NCI-H2107 treated with DMSO at 0.1 percent for 48 hours (cell line): ENCODE measurements around the gene SPATA45.
"Not testable (repeated sequence)": the region's sequence is repeated elsewhere in the genome, so short reads cannot be mapped to it uniquely, and the experiment has no call there.

ENCODE experiments used
- DNase-seq: peaks from one replicate; lab custom pipeline; 2025; ENCODE audit not compliant: unreplicated experiment; lab: John Stamatoyannopoulos, UW

Gene SPATA45

GRCh38 chr1:212833211-212834207, 13.9 kb downstream of the SPATA45 start:
- DNase-seq = not testable (repeated sequence)

GRCh38 chr1:212828395-212828794, 19.1 kb downstream of the SPATA45 start:
- no peak for DNase-seq

DNA sequence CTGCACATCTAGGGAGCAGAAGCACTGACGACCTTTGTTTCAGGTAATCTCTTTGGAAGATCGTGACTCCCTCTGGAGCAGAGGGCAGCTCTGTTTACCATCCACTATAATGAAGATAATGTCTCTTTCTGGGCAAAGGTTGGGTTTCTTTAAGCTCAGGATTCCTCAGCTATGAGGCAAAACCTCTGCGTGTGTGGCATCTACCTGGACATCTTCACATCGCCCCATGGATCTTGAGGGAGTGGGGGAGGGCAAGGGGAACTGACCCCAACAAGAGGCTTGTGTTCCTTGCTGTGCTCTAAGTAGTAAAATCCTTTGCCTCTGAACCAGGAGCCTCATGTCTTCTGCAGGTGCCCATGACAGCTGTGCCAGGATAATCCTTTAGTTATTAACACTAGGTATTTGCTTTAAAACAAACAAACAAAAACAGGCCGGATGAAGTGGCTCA, 19.6 kb downstream of the SPATA45 start:
- no peak for DNase-seq

DNA sequence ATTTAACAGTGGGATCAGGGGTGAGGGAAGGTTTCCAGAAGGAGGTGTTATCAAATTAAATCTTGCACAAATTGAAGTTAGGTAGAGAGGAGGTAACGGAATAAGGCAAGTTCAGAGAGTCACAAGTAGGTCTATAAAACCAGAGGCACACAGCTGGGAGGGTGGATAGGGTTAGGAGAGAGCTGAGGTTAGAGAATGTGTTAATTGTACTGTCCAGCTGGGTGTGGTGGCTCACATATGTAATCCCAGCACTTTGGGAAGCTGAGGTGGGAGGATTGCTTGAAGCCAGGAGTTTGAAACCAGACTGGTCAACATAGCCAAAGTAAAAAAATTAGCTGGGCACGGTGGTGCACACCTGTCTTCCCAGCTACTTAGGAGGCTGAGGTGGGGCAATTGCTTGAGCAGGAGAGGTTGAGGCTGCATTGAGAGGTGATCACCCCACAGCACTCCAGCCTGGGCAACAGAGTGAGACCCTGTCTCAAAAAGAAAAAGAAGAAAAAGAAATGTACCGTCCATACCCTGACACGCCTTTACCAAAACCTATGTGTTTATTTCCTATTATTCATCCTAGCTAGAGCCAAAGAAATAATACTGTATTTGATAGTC, 20.2 kb downstream of the SPATA45 start:
- DNase-seq = no peak

DNA sequence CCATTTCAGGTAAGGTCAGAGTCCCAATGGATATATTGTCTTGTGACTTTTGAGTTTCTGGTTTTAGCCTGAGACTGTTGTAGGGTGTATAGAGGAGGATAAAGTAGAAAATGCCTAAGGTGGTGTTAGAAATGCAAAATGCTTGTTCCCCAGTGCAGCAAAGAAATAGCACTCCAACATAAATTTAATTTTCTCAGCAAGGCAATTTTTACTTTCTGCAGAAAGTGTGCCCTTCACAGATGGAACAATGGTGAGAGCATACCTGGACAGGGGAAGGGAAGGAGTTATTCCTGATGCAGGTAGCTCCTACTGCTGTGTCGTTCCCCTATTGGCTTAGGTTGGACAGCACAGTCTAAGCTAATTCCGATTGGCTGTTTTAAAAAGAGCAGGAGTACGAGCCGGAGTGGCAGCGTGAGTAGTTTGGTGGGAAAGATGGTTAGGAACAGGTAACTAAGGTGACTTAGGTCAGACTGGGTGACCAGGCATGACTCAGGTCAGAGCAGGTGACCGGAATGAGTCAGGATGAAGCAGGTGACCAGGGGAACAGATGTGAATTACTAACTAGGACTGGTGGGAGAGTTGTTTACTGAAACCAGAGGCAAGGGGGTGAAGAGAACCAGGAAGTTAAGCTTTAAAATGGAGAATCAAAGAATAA, 21.5 kb downstream of the SPATA45 start:
- no peak for DNase-seq

- no peak for DNase-seq
Measured at GRCh38 chr1:212824201-212824600, 23.2 kb downstream of the SPATA45 start.

DNA sequence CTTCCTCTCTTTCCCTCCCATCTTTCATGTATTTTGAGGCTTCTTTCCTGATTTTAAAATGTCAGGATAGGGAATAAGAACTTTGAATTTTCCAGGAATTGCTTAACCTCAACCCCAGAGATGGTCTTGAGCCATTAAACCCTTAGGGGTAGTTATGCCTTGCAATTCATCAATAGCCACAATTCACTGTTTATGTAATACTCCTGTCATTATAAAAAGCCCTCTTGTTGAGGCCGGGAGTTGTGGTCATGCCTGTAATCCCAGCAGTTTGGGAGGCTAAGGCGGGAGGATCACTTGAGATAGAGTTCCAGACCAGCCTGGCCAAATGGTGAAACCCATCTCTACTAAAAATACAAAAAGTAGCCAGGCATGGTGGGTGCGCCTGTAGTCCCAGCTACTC, 24.5 kb downstream of the SPATA45 start:
- no peak for DNase-seq

- DNase-seq = no peak
Measured at GRCh38 chr1:212820969-212821368, 26.5 kb downstream of the SPATA45 start.

DNA sequence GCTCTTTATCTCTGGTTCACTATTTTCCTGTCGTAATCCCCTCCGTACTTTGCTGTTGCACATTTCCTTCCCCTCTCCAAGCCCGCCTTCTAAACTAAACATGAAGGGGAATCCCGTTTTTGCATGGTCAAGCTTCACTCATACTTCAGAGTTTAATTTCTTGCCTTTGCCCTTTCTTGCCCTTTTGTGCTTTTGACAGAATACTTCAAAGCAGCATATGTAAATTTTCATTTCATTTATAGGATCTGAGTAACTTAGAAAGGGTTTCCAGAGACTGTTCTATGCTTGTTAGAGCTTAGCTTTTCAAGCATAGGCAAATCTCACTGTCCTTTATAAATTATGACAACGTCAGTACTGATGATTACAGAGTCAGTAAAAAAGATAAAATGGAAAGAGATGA, 27.7 kb downstream of the SPATA45 start:
- no peak for DNase-seq

- DNase-seq = no peak
Measured at GRCh38 chr1:212816567-212817278, 30.7 kb downstream of the SPATA45 start.

GRCh38 chr1:212814537-212815334, 32.7 kb downstream of the SPATA45 start:
- DNase-seq = peak; percentile 32

- no peak for DNase-seq
Measured at GRCh38 chr1:212805767-212806166, 41.7 kb downstream of the SPATA45 start.

DNA sequence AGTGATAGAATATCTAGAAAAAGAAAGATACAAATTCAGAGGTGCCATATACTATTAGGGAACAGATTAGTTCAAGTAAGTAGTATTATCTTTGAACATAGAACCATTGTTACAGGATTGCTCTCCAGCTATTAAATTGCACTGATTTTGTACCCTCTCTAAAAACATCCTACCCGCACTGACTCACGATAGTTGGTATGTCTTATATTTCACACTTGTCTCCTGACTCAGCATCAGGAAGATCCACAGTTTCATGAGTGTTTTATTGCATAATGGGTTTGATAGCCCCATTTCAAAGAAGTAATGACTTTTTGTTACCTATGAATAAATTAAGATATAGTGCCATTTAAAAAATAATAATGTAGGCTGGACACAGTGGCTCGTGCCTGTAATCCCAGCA, 49.8 kb downstream of the SPATA45 start:
- no peak for DNase-seq

DNA sequence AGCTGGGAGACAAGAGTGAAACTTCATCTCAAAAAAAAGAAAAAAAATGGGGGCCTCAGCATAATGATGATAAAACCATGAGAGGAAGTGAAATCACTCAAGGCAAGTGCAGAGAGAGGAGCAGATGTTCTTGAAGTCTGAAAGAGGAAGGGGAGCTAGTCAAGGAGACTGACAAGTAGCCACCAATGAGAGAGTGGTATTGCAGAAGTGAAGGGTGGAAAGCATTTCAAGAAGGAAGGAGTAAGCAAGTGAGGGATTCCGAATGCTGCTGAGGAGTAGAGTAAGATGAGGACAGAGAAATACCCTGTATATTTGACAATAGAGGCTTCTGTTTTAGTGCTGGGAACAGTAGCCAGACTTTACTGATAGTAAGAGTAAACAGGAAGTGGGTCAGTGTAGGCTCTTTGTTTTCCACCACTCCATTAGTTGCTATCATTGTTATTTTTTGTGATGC, 52.9 kb downstream of the SPATA45 start:
- DNase-seq = no peak

DNA sequence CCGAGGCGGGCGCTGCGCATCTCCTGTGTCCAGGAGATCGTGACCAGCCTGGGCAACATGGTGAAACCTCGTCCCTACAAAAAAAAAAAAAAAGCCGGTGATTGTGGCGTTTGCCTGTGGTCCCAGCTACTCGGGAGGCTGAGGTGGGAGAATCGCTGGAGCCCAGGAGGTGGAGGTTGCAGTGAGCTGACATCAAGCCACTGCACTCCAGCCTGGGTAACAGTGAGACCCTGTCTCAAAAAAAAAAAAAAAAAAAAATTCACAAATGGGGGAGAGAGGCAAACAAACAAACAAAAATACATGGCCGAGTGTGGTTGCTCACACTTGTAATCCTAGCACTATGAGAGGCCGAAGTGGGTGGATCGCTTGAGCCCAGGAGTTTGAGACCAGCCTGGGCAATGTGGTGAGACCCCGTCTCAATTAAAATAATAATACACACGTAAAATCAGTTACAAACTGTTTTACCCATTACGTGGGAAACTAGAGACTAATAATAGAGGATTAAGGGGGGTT, 55.0 kb downstream of the SPATA45 start:
- no peak for DNase-seq

GRCh38 chr1:212791676-212792395, 55.6 kb downstream of the SPATA45 start, which contains the start of the genes NSL1 and TATDN3:
NSL1 (minus strand) TSS chr1:212791777; CDS start chr1:212791763, 14 bp downstream.
TATDN3 (plus strand) TSS chr1:212791894; CDS start chr1:212791922, 28 bp downstream.
- DNase-seq = peak; percentile 93

- DNase-seq = peak; percentile 66
Measured at GRCh38 chr1:212791261-212791675, 56.2 kb downstream of the SPATA45 start.

DNA sequence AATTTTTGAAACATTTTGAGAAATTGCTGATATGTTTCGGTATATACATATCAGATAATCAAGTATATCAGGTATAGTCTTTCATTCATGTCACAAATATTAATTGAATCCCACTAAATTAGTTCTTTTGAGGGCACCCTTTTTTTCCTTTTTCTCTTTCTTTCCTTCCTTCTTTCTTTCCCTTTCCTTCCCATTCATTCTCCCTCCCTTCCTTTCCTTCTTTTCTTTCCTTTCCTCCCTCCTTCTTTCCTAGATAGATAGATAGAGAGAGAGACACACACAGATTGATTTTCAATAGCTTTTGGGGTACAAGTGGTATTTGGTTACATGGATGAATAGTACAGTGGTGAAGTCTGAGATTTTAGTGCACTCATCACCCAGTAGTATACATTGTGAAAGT, 61.6 kb downstream of the SPATA45 start:
- DNase-seq = no peak

GRCh38 chr1:212783976-212784375, 63.5 kb downstream of the SPATA45 start:
- DNase-seq = no peak
